ENCODE results near the gene PHF14. TPM values are rescaled to one million over a fixed set of nuclear protein-coding genes. Genes with fewer than 3 reads are reported as not detected.

PHF14 gene
- total RNA-seq, 1 experiment from 2014 or later: 50.8 TPM

DNA sequence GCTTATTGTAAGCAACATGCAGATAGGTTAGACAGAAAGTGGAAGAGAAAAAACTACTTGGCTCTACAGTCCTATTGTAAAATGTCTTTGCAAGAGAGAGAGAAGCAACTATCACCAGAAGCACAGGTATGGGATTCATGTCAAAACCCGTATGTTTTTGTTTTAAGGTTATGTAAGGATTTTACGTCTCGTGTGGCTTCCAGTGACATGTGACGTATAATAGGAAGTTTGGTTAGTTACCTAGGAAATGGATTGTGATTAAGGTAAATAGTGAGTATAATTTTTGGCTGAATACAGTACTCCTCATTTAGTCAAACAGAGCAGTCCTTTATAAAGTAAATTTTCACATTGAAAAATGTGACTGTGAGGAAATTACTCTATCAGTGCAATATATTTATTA, 62.0 kb downstream of the PHF14 start:
- H2AFZ ChIP-seq (ENCODE audit: low read length): no peak overlapping the region
- no peak overlapping the region for H4K91ac ChIP-seq (ENCODE audit: insufficient read length, low read depth, low read length)
- no peak overlapping the region for H3K23ac ChIP-seq (ENCODE audit: insufficient read length, low read depth, low read length)
- H3K36me3 Mint-ChIP-seq (ENCODE audit: insufficient read depth in 1 of 3, low read depth in 3 of 3): peaks cover 5 to 24% (median 16%) of the 10 kb centered on the region in 3 experiments; a peak in 5 of 7 replicates
- no peak overlapping the region for H3K4ac ChIP-seq (ENCODE audit: low read depth, low read length)
- H3K27me3 ChIP-seq (ENCODE audit: insufficient read depth, low read length): no peaks in the 10 kb centered on the region
- H3K9ac ChIP-seq (ENCODE audit: extremely low read depth, insufficient read length, low read length): no peak overlapping the region
- no peak for DNase-seq
- H2BK120ac ChIP-seq (ENCODE audit: low read depth, low read length, poor library complexity, severe bottlenecking): no peak overlapping the region
- no peak overlapping the region for H4K5ac ChIP-seq (ENCODE audit: insufficient read length, low read depth, low read length)
- no peaks in the 10 kb centered on the region for H3K9me3 Mint-ChIP-seq
- H3K27me3 Mint-ChIP-seq (ENCODE audit: low read depth): no peaks in the 10 kb centered on the region
- no peak overlapping the region for H3K14ac ChIP-seq (ENCODE audit: insufficient read depth, low read length)
- no peak overlapping the region for H3T11ph ChIP-seq (ENCODE audit: low read length)
- no peak overlapping the region for H3K4me3 Mint-ChIP-seq
- no peaks in the 10 kb centered on the region for H3K4me1 ChIP-seq (ENCODE audit: insufficient read depth, low read length)
- WGBS (ENCODE audit: extremely low coverage, insufficient read length, low lambda C conversion rate): 100% methylated on average over 3 of the region's 4 CpGs
- peaks cover 2% of the 10 kb centered on the region for H3K79me1 ChIP-seq (ENCODE audit: insufficient read depth, low read depth, low read length, poor library complexity, severe bottlenecking)
- no peak overlapping the region for H2BK5ac ChIP-seq (ENCODE audit: insufficient read length, low read length)
- no peak overlapping the region for H3K4me2 ChIP-seq (ENCODE audit: insufficient read depth, insufficient read length, low read length)
- no peaks in the 10 kb centered on the region for H3K9me3 ChIP-seq (ENCODE audit: control insufficient read depth, low read depth, low read length)
- H2BK20ac ChIP-seq (ENCODE audit: low read depth, low read length, poor library complexity, severe bottlenecking): no peak overlapping the region
- H2BK15ac ChIP-seq (ENCODE audit: low read depth, low read length): no peak overlapping the region
- no peaks in the 10 kb centered on the region for H4K20me1 ChIP-seq (ENCODE audit: control insufficient read depth, insufficient read depth, insufficient read length)
- H3K23me2 ChIP-seq (ENCODE audit: insufficient read length, low read depth, low read length, poor library complexity, severe bottlenecking): no peaks in the 10 kb centered on the region
- H3K79me2 ChIP-seq (ENCODE audit: insufficient read depth, low read length): no peaks in the 10 kb centered on the region
- H3K27ac Mint-ChIP-seq: no peak overlapping the region; a peak in 1 of 7 replicates
- no peak overlapping the region for H2AK5ac ChIP-seq (ENCODE audit: insufficient read length, low read length)
- TF ChIP-seq, protein P1, sequence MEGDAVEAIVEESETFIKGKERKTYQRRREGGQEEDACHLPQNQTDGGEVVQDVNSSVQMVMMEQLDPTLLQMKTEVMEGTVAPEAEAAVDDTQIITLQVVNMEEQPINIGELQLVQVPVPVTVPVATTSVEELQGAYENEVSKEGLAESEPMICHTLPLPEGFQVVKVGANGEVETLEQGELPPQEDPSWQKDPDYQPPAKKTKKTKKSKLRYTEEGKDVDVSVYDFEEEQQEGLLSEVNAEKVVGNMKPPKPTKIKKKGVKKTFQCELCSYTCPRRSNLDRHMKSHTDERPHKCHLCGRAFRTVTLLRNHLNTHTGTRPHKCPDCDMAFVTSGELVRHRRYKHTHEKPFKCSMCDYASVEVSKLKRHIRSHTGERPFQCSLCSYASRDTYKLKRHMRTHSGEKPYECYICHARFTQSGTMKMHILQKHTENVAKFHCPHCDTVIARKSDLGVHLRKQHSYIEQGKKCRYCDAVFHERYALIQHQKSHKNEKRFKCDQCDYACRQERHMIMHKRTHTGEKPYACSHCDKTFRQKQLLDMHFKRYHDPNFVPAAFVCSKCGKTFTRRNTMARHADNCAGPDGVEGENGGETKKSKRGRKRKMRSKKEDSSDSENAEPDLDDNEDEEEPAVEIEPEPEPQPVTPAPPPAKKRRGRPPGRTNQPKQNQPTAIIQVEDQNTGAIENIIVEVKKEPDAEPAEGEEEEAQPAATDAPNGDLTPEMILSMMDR (conservative IDR thresholded peaks at IDR 0.05): no peak
- no peak overlapping the region for H3K18ac ChIP-seq (ENCODE audit: insufficient read length, low read depth, low read length)
- H2BK12ac ChIP-seq (ENCODE audit: insufficient read length, low read depth, low read length): no peak overlapping the region
- H3K27ac ChIP-seq (ENCODE audit: insufficient read length, low read depth, low read length): no peak overlapping the region
- H4K8ac ChIP-seq (replicated peaks; ENCODE audit: insufficient read length, low read depth, low read length): no peak overlapping the region
- no peak overlapping the region for H3K56ac ChIP-seq (ENCODE audit: insufficient read length, low read depth, low read length)
- H3K4me1 Mint-ChIP-seq: no peaks in the 10 kb centered on the region

Measured in H9 (cell line).